HG02885 (cell line): ENCODE measurements around the gene KRTAP12-1.
"Not testable (repeated sequence)": the region's sequence is repeated elsewhere in the genome, so short reads cannot be mapped to it uniquely, and the experiment has no call there.

ENCODE experiments used
- ATAC-seq: cut with Tn5 transposase; IDR thresholded peaks from one replicate; pipeline ENCODE4 v1.9.1; 2021; ENCODE audit warnings: mild to moderate bottlenecking; ENCODE audit not compliant: unreplicated experiment, poor library complexity

Gene KRTAP12-1

GRCh38 chr21:44649521-44650100 lies 32.4 kb downstream of the KRTAP12-1 start:
- no peak for ATAC-seq

GRCh38 chr21:44648557-44649311 lies 33.2 kb downstream of the KRTAP12-1 start:
- ATAC-seq = no peak

- ATAC-seq = no peak
These were observed 34.8 kb downstream of the KRTAP12-1 start for GRCh38 chr21:44647222-44647552.

- not testable (repeated sequence) for ATAC-seq
These were observed 35.4 kb downstream of the KRTAP12-1 start, which contains the start of gene KRTAP10-11 for GRCh38 chr21:44646366-44647221. TSS of gene KRTAP10-11 (plus strand) at chr21:44646414. CDS start at chr21:44646459, 45 bp downstream.

GRCh38 chr21:44644878-44645277 lies 37.1 kb downstream of the KRTAP12-1 start:
- no peak for ATAC-seq

- ATAC-seq = no peak
These were observed 38.1 kb downstream of the KRTAP12-1 start for GRCh38 chr21:44643741-44644310.

- ATAC-seq = no peak
These were observed 41.2 kb downstream of the KRTAP12-1 start for GRCh38 chr21:44640761-44641160.

GRCh38 chr21:44639331-44639655 lies 42.7 kb downstream of the KRTAP12-1 start:
- no peak for ATAC-seq

- not testable (repeated sequence) for ATAC-seq
These were observed 43.2 kb downstream of the KRTAP12-1 start for GRCh38 chr21:44638506-44639330.

GRCh38 chr21:44637851-44638348 lies 44.1 kb downstream of the KRTAP12-1 start:
- not testable (repeated sequence) for ATAC-seq

- no peak for ATAC-seq
These were observed 44.7 kb downstream of the KRTAP12-1 start, which contains the start of gene KRTAP10-10 for GRCh38 chr21:44637018-44637850. TSS of gene KRTAP10-10 (plus strand) at chr21:44637356. CDS start at chr21:44637418, 62 bp downstream.

- no peak for ATAC-seq
These were observed 45.5 kb downstream of the KRTAP12-1 start for GRCh38 chr21:44636209-44637017.

GRCh38 chr21:44632067-44632466 lies 49.9 kb downstream of the KRTAP12-1 start:
- ATAC-seq = no peak
